HepG2 (cell line): Measurements from ENCODE around the gene DDX24. TPM values are rescaled to one million over a fixed set of nuclear protein-coding genes. Genes with fewer than 3 reads are reported as not detected.

Experiments
- HMGXB3 ChIP-seq: sonication (generic); formaldehyde crosslinking; IDR thresholded peaks from 2 replicates; pipeline ENCODE4 v1.4.0; 2020; ENCODE audit warnings: missing genetic modification reagents, borderline replicate concordance
- IKZF4 ChIP-seq: sonication (generic); formaldehyde crosslinking; IDR thresholded peaks from 2 replicates; pipeline ENCODE4 v1.5.1; 2020; ENCODE audit warnings: borderline replicate concordance, mild to moderate bottlenecking, low read depth, missing genetic modification reagents; ENCODE audit errors: not compliant biosample characterization
- SKIL ChIP-seq: sonication (generic); formaldehyde crosslinking; IDR thresholded peaks from 2 replicates; pipeline ENCODE4 v1.8.0; 2022; ENCODE audit warnings: missing genetic modification reagents, mild to moderate bottlenecking, moderate library complexity, borderline replicate concordance
- SNAPC4 ChIP-seq: sonication (generic); formaldehyde crosslinking; IDR thresholded peaks from 2 replicates; pipeline ENCODE4 v1.4.0; 2020; ENCODE audit warnings: mild to moderate bottlenecking, missing genetic modification reagents
- STAG1 ChIP-seq: sonication (generic); formaldehyde crosslinking; IDR thresholded peaks from 2 replicates; pipeline ENCODE4 v1.4.0; 2020; ENCODE audit warnings: missing genetic modification reagents
- TGIF2 ChIP-seq: IDR thresholded peaks from 2 replicates; pipeline ENCODE4 v1.6.1; 2016; ENCODE audit warnings: control low read depth, missing compliant biosample characterization
- U2AF1 ChIP-seq: fragments of 200-400 bp; formaldehyde crosslinking; optimal IDR thresholded peaks from 2 replicates; pipeline ENCODE3; 2017; ENCODE audit warnings: mild to moderate bottlenecking, low read depth, low read length
- ZMYM3 ChIP-seq: sonication (generic); formaldehyde crosslinking; IDR thresholded peaks from 2 replicates; pipeline ENCODE4 v1.5.1; 2020; ENCODE audit warnings: mild to moderate bottlenecking, missing genetic modification reagents
- ZNF160 ChIP-seq: sonication (generic); formaldehyde crosslinking; IDR thresholded peaks from 2 replicates; pipeline ENCODE4 v1.8.0; 2022; ENCODE audit warnings: mild to moderate bottlenecking, inconsistent platforms, missing genetic modification reagents
- polyA plus RNA-seq, 8 experiments: library from polyadenylated mRNA; depleted of rRNA in 3 of 8; stranded (reverse) in 7 of 8; unstranded in 1 of 8; fragments of >200 nt; fragmentation: Illumina TruSeq in 4 of 8; extraction: Trizol in 4 of 8; gene quantifications; 2 replicates each; pipeline versions ENCODE4 v1.2.1 to v1.2.3, GENCODE V29; 2011 to 2016; ENCODE audit warnings: low read depth in 4 of 8, missing spikeins in 1 of 8, mixed read lengths in 1 of 8; ENCODE audit not compliant: insufficient read depth in 1 of 8
- total RNA-seq, 5 experiments: library from RNA; depleted of rRNA; stranded (reverse); fragments of >200 nt; fragmentation: Illumina TruSeq; extraction: Trizol; gene quantifications; 2 replicates each; pipeline ENCODE4 v1.2.3, GENCODE V29; 2016; ENCODE audit warnings: low read depth in 1 of 5
- TF ChIP-seq, protein P1 (sequence below): sonication (generic); formaldehyde crosslinking; IDR thresholded peaks from 2 replicates; pipeline ENCODE4 v1.9.0; 2022; ENCODE audit warnings: missing genetic modification reagents, mild to moderate bottlenecking, borderline replicate concordance
- TF ChIP-seq, protein P2 (sequence below): sonication (generic); formaldehyde crosslinking; IDR thresholded peaks from 2 replicates; pipeline ENCODE4 v1.4.0; 2020; ENCODE audit warnings: missing genetic modification reagents

DDX24 gene
- total and polyA plus RNA-seq, 2 of the 13 experiments (the other 11 are each of a cell fraction or from before 2014, with no cell fraction given) = 67.3 to 149 TPM

DNA sequence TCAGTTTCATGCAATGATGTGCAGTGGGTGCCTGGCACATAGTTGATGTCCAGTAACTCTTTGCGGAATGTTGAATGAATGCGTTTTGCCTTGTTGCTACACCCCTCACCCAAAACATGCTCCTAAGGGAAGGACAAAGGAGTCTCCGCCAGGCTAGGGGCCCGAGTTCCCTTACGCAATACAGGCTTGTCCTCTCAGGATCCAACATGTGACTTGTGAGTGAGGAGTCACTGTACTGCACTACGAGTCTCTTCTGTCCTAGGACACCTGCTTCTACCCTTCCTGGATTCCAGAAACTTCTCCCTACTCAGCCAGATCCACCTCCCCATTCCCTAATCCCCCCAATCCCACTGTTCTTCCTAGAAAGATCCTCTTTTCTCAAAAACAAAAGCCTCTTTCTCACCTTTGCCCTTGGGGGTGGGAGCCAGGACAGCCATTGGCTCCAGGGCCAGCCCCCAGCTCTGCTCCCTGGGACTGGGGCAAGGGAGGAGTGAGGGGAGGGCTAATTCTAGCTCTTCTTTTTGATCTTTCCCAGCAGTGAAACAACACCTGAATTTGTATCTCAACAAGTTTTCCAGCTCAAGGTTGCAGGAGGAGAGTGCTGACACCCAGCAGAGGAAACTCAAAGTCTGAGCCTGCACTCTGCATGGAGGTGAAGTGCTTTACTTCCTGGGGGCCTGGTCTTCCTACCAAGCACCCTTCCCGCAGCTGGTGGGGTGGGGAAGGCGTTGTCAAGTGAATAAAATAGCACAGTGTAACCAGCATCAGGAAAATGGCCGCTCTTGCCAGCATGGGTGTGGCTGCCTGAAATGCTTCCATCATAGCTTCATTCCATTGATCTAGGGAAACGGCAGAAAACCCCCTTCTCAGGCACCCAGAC is 58.2 kb downstream of the DDX24 start (continued):
- TF ChIP-seq HMGXB3 (CRISPR knock-in tag) (no peak), ZNF160 (CRISPR knock-in tag) (no peak), IKZF4 (CRISPR knock-in tag) (no peak), U2AF1 (no peak), ZMYM3 (CRISPR knock-in tag) (no peak), SNAPC4 (no peak), SKIL (CRISPR knock-in tag) (no peak), TGIF2 (0 out of 2 replicates have a peak, but pooled peaks have one; percentile 31), STAG1 (no peak)
- TF ChIP-seq, protein P1, sequence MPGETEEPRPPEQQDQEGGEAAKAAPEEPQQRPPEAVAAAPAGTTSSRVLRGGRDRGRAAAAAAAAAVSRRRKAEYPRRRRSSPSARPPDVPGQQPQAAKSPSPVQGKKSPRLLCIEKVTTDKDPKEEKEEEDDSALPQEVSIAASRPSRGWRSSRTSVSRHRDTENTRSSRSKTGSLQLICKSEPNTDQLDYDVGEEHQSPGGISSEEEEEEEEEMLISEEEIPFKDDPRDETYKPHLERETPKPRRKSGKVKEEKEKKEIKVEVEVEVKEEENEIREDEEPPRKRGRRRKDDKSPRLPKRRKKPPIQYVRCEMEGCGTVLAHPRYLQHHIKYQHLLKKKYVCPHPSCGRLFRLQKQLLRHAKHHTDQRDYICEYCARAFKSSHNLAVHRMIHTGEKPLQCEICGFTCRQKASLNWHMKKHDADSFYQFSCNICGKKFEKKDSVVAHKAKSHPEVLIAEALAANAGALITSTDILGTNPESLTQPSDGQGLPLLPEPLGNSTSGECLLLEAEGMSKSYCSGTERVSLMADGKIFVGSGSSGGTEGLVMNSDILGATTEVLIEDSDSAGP (CRISPR knock-in tag) = no peak; the same call in 1 of the 2 replicates
- TF ChIP-seq, protein P2, sequence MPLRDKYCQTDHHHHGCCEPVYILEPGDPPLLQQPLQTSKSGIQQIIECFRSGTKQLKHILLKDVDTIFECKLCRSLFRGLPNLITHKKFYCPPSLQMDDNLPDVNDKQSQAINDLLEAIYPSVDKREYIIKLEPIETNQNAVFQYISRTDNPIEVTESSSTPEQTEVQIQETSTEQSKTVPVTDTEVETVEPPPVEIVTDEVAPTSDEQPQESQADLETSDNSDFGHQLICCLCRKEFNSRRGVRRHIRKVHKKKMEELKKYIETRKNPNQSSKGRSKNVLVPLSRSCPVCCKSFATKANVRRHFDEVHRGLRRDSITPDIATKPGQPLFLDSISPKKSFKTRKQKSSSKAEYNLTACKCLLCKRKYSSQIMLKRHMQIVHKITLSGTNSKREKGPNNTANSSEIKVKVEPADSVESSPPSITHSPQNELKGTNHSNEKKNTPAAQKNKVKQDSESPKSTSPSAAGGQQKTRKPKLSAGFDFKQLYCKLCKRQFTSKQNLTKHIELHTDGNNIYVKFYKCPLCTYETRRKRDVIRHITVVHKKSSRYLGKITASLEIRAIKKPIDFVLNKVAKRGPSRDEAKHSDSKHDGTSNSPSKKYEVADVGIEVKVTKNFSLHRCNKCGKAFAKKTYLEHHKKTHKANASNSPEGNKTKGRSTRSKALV (CRISPR knock-in tag) = 0 out of 2 replicates have a peak, but pooled peaks have one; percentile 16
